NCI-H2171 (cell line): ENCODE data around the gene EIF1AD.

Source experiments
- DNase-seq: peaks from one replicate; lab custom pipeline; 2025; lab: John Stamatoyannopoulos, UW

The EIF1AD gene

GRCh38 chr11:66004186-66004585 lies 2.2 kb upstream of the EIF1AD start:
- no peak for DNase-seq

DNA sequence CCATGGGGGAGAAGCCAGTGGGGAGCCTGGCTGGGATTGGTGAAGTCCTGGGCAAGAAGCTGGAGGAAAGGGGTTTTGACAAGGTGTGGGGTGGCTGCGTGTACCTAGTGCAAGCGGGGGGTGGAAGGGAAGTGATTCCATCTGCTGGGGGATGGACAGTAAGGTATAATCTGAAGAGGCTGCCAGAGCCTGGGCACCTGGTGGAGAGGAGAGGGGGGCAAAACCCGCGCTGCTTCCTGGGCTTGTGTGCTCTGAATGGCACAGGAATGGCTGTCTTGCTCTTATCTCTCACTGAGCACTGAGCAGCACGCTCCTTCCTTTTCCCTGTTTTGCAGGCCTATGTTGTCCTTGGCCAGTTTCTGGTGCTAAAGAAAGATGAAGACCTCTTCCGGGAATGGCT lies 1.3 kb upstream of the EIF1AD start:
- no peak for DNase-seq

DNA sequence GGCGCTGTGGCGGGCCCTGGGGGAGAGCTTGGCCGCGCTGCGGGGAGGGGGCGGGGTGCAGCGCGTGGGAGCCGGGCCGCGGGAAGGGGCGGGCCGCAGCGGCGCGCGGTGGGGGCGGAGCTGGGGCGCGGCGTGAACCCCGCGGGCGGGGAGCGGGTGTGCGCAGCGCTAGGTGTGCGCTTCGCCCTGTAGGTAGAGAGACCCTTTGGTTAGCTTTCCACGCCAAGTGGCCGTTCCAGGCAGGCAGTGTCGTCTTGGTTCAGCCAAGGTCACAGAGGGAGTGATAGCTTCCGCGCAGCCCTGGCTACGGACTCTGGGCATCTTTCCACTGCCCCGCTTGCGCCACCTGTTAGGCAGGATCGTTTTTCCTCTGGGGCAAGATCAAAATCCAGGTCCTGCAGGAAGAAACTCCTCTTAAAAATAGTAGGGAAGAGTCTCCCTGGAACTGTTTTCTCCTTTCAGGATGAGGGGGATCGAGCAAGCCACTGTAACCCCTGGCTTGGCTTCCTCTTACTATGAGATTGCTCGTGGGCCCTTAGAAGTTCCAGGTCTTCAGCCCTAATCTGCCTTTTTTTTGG lies 780 bp upstream of the EIF1AD start:
- no peak for DNase-seq

DNA sequence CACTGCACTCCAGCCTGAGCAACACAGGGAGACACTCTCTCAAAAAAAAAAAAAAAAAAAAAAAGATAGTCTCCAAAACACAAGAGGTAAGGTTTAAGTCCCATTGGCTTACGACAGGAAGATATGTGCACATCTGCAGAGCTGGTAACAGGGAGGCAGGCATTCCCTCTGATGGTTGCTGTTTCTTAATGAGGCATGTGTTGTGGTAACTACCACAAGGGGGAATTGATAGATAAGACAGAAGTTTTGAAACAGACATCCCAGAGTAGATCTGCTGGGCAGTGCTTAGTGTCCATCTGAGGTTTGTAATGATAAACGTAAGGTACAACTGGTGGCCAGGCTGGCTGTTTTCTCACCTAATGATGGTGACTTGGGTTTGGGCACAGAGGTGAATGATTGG lies 4.7 kb downstream of the EIF1AD start:
- DNase-seq, result no peak

DNA sequence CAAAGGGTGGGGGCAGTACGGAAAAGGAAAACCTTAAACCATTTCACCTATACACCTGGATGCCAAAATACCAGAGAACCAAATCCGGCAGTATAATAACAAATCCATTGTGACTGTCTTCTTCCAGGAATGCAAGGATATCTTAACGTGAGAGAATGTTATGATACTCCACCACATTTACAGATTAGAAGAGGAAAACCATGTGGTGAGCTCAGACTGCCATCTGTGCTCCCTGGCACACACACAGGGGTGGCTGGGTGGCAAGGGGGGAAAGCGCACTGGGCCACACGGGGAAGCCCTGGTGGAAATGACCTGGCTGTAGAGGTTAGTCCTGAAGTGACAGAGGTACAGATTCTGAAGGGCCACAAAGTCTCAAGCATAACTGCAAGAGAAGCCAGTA lies 9.9 kb downstream of the EIF1AD start:
- DNase-seq, result no peak

- peak; percentile 87 for DNase-seq
These were observed 13.0 kb downstream of the EIF1AD start for GRCh38 chr11:65988791-65989592.

GRCh38 chr11:65987336-65987735 lies 14.6 kb downstream of the EIF1AD start:
- DNase-seq, result no peak

- no peak for DNase-seq
These were observed 18.4 kb downstream of the EIF1AD start for GRCh38 chr11:65983589-65983987.

DNA sequence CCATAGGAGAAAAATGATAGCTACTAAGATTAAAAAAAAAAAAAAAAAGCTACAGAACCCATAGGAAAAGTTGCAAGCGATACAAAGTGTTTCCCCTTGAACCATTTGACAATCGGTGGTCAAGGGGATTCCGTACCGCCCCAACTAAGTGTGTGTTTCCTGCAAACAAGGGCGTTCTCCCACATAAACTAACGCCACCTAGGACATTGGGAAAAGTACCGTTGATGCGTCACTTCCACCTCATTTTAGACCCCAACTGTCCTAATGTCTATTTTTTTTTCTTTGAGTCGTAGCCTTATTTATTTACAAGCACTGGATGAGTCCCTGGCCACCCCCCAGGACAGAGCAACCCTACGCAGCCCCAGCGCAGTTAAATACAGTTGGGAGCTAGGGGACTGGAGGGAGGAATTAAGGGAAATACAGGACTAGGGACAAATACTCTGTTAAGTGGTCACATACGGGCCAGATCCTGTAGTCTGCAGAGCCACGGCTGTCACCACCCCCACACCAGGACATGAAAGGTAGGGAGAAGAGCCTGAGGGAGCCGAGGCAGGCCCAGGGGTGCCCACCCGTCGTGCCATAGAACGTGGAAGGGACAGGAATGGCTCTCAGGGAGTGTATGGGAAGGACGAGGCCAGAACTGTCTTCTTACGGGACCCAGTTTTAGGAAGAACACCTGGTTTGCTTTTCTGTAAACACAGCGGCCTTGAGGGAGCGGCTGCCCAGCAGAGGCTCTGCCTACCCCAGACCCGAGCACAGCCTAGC lies 19.0 kb downstream of the EIF1AD start:
- DNase-seq, result no peak

DNA sequence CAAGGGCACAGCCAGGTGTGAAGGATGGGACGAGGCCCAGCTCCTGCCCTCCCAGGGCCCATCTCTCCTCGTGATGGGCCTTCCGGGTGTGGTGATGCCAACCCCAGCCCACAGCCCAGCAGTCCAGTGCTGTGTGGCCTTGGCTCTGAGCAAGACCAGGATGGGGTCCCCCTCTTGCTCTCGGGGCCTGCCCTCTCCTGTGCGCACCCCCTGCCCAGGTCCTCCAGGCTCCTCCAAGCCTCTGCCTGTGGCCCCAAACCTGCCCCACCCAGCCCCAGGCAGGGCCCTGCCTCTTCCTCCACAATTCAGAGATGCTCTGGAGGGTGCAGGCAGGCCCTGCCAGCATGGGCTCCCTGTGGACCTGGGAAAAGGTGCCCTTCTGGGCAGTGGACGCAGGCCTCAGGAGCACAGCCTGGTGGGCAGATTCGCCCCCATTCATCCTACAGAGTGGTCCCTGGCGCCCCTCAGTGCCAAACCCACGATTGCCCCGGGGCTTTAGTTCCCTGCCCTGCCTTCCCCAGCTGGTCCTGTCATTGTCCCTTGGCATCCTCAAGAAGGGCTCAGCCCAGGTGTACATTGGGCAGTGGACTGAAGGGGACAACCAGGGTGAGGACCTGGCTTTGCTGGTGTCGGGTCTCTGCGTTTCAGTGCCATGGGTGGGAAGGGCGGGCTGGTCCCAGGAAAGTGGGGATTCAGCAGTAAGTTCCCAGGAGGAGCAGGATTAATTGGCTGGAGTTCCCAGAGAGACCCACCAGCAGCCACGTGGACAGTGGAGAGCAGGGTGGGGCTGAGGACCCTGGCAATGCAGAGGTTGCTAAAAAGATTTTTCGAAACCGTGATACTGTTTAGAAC lies 19.8 kb downstream of the EIF1AD start:
- DNase-seq, result no peak

DNA sequence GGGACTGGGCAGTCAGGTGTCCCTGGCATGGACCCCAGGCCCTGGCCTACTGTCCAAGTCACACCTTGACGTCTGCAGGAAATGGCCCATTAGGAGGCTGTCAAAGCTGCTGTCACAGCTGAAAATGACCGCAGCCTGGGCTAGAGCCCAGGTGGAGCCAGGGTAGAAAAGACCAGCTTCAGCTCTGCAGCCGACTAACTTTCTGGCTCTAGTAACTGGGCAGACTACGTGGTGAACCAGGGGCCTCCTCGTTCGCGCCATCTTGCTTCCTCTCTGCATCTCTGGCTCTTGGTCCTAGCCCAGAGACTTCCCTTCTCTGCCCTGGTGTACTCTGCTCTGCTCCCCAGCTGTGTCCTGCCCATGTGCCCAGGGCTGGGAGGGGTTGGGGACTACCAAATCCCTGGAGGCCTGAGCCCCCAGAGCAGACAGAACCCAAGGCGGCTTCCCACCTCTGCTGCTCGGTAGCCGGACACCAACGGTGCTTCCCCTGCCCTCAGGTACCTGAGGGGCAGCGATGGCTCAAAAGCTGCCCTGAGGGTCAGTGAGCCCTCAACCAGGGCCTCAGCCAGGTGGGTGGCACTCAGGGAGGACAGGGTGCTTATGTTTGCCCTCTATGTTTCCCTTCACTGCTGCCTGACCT lies 20.7 kb downstream of the EIF1AD start:
- no peak for DNase-seq

DNA sequence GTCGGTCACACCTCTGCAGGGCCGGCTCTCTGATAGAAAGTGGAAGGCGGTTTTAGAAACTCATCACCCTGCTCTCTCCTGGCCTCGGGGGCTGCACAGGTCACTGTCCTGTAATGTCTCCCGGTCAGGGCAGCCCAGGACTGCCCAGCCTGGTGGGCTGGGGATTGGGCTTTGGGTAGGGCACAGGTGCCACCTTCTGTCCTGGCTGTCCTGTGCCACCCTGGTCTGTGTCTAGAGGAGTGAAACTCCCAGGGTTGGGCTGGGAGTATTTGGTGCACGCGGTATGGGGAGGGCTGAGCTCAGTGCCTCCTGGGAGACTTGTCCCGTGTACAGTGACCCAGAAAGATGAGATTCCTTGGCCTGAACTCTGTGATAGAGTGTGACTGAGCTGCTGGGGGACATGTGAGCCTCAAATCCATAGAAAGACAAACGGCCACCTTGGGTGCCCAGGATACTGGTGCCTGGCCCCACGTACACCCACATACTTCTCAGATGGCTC lies 22.6 kb downstream of the EIF1AD start:
- no peak for DNase-seq

GRCh38 chr11:65978391-65979238 lies 23.3 kb downstream of the EIF1AD start:
- DNase-seq, result no peak

- DNase-seq, result no peak
These were observed 24.2 kb downstream of the EIF1AD start for GRCh38 chr11:65977621-65978390.

DNA sequence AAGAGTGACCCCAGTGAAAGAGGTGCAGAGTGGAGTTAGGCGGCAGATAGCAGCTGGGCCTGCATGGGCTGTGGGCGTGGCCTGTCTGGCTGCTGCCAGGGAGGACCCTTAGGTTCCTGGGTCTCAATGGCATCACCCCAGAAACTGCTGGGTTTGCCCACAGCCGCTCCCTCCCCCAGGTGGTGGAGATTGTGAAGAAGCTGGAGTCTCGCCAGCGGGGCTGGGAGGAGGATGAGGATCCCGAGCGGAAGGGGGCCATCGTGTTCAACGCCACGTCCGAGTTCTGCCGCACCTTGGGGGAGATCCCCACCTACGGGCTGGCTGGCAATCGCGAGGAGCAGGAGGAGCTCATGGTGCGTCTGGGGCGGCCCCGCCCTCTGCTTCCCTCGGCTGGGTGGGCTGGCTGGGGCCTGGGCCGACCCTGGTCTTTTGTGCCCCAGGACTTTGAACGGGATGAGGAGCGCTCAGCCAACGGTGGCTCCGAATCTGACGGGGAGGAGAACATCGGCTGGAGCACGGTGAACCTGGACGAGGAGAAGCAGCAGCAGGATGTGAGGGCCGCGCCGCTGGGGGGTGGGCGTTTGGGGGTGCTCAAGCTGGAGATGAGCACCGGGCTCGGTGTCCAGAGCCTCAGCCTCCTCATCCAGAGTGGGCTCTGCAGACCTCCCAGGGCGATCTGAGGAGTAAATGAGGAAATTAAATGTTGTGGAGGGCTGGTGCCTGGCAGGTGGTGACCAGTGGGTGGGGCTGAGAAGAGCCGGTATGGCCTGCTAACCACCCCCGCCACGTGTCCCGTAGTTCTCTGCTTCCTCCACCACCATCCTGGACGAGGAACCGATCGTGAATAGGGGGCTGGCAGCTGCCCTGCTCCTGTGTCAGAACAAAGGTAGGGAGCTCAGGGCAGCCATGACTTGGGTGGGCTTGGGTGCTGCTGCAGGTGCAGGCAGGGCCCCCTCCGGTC lies 25.5 kb downstream of the EIF1AD start:
- no peak for DNase-seq

GRCh38 chr11:65975771-65976170 lies 26.2 kb downstream of the EIF1AD start:
- no peak for DNase-seq

GRCh38 chr11:65973439-65974110 lies 28.4 kb downstream of the EIF1AD start:
- no peak for DNase-seq

DNA sequence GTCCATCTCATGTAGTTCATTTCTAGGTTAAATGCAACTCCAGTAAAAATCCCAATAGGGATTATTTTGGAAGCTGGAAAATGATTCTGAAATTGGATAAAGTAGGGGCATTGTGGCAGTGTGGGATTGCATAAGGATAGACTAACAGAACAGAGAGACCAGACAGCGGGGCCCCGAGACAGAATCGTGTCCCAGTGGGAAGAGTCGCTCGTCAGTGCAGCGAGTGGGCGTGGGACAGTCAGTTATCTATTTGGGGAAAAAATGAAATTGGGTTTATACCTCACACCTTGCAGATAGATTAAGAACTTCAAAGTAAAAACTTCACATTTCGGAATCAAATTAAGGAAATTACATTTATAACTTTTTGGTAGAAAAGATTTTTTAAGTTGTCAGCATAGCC lies 29.8 kb downstream of the EIF1AD start:
- no peak for DNase-seq
